Measurements from ENCODE around the gene SPRTN. TPM values are rescaled to one million over a fixed set of nuclear protein-coding genes. Genes with fewer than 3 reads are reported as not detected.

SPRTN gene
- total and polyA plus RNA-seq, 2 donors (not counting 3 experiments of a cell fraction or from before 2014, with no cell fraction given): 15.4 to 16.1 TPM

DNA sequence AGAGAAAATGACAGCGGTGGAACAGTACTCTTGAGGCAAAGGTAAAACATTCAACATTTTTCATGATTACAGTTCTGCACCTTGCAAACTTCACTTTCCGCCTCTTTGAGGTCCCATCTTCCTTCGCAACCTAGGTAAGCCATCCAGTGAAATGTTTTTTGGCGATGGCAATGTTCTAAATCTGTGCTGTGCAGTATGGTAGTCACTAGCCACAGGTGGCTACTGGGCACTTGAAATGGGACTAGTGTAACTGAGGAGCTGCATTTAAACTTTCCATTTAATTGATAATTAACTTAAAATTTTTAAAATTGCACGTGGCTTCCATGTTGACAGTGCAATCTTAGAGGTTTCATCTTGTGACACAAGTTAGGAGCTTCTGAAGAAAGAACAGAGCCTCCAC, 13.4 kb upstream of the SPRTN start:
- no peak overlapping the region for H3K4me3 ChIP-seq (replicated peaks in 1 of 3; ENCODE audit: insufficient read depth in 1 of 3, low read depth in 1 of 3, low read length in 3 of 3)
- intact Hi-C loops (cut with micrococcal nuclease): loop anchor here (2.0 kb wide), 1 partner anchor 52 kb away; no protein-coding TSS in a partner anchor
- peaks cover 11% of the 10 kb centered on the region for H3K4me1 ChIP-seq (ENCODE audit: control insufficient read depth, extremely low read depth, insufficient read depth, low read length)
- H3K79me2 ChIP-seq (ENCODE audit: control insufficient read depth, insufficient read depth, low read length): no peaks in the 10 kb centered on the region
- H3K9ac ChIP-seq (replicated peaks; ENCODE audit: extremely low read depth, insufficient read depth, low read length): no peak overlapping the region
- H2AFZ ChIP-seq (ENCODE audit: low read depth, low read length): no peak overlapping the region
- dilution Hi-C loops (cut with MboI; ENCODE audit: extremely low pct_ligation_motif_present, low sequenced_read_pairs): no loop called here
- H3K9me1 ChIP-seq (replicated peaks; ENCODE audit: control insufficient read depth, extremely low read depth, insufficient read depth, low read length): no peaks in the 10 kb centered on the region
- H3K4me2 ChIP-seq (ENCODE audit: insufficient read depth, low read length): no peak overlapping the region
- H3K27ac ChIP-seq (ENCODE audit: insufficient read depth, low read depth, low read length): no peak overlapping the region
- FAIRE-seq (no peak), DNase-seq (ENCODE audit: low read depth, low spot score) (no peak)
- CTCF ChIA-PET: interaction anchor here (1.0 to 2.2 kb wide), 4 partner anchors 9 to 13 kb away, joined by 4 to 8 read pairs (median 6); partner anchors contain the start of gene EXOC8
- no peaks in the 10 kb centered on the region for H3K27me3 ChIP-seq (ENCODE audit: control insufficient read depth in 2 of 2, insufficient read depth in 2 of 2, low read length in 2 of 2)
- TF ChIP-seq, protein P1, sequence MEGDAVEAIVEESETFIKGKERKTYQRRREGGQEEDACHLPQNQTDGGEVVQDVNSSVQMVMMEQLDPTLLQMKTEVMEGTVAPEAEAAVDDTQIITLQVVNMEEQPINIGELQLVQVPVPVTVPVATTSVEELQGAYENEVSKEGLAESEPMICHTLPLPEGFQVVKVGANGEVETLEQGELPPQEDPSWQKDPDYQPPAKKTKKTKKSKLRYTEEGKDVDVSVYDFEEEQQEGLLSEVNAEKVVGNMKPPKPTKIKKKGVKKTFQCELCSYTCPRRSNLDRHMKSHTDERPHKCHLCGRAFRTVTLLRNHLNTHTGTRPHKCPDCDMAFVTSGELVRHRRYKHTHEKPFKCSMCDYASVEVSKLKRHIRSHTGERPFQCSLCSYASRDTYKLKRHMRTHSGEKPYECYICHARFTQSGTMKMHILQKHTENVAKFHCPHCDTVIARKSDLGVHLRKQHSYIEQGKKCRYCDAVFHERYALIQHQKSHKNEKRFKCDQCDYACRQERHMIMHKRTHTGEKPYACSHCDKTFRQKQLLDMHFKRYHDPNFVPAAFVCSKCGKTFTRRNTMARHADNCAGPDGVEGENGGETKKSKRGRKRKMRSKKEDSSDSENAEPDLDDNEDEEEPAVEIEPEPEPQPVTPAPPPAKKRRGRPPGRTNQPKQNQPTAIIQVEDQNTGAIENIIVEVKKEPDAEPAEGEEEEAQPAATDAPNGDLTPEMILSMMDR (IDR thresholded peaks at IDR 0.05; ENCODE audit: extremely low read depth in 1 of 2, insufficient read depth in 1 of 2, low read depth in 1 of 2, low read length in 2 of 2): no peak
- TF ChIP-seq GATA2 (IDR thresholded peaks at IDR 0.05; ENCODE audit: insufficient read depth, insufficient read length, low read depth, low read length) (no peak), FOS (IDR thresholded peaks at IDR 0.05; ENCODE audit: borderline replicate concordance, insufficient read depth, low read length) (no peak)
- no peaks in the 10 kb centered on the region for H3K36me3 ChIP-seq (ENCODE audit: control insufficient read depth in 2 of 2, extremely low read depth in 1 of 2, insufficient read depth in 2 of 2, low read length in 2 of 2)
- H3K9me3 ChIP-seq (replicated peaks; ENCODE audit: control insufficient read depth, insufficient read depth, low read length): no peaks in the 10 kb centered on the region
- BruUV-seq (replicated peaks): no TSS peak
- no peaks in the 10 kb centered on the region for H4K20me1 ChIP-seq (replicated peaks; ENCODE audit: control insufficient read depth, extremely low read depth, insufficient read depth, low read length)
- POLR2A ChIA-PET: no interaction called here

GRCh38 chr1:231326248-231326647, 11.8 kb upstream of the SPRTN start:
- Histone ChIP-seq H3K9me1 (replicated peaks; ENCODE audit: control insufficient read depth, extremely low read depth, insufficient read depth, low read length) (no peaks in the 10 kb centered on the region), H3K9ac (replicated peaks; ENCODE audit: extremely low read depth, insufficient read depth, low read length) (no peak overlapping the region), H4K20me1 (replicated peaks; ENCODE audit: control insufficient read depth, extremely low read depth, insufficient read depth, low read length) (no peaks in the 10 kb centered on the region), H2AFZ (ENCODE audit: low read depth, low read length) (no peak overlapping the region), H3K9me3 (replicated peaks; ENCODE audit: control insufficient read depth, insufficient read depth, low read length) (no peaks in the 10 kb centered on the region), H3K79me2 (ENCODE audit: control insufficient read depth, insufficient read depth, low read length) (peaks cover under 1% of the 10 kb centered on the region), H3K27me3 (ENCODE audit: control insufficient read depth in 2 of 2, insufficient read depth in 2 of 2, low read length in 2 of 2) (no peaks in the 10 kb centered on the region), H3K4me3 (replicated peaks in 1 of 3; ENCODE audit: insufficient read depth in 1 of 3, low read depth in 1 of 3, low read length in 3 of 3) (no peak overlapping the region), H3K4me1 (ENCODE audit: control insufficient read depth, extremely low read depth, insufficient read depth, low read length) (peaks cover 11% of the 10 kb centered on the region), H3K27ac (ENCODE audit: insufficient read depth, low read depth, low read length) (no peak overlapping the region), H3K36me3 (ENCODE audit: control insufficient read depth in 2 of 2, extremely low read depth in 1 of 2, insufficient read depth in 2 of 2, low read length in 2 of 2) (no peaks in the 10 kb centered on the region), H3K4me2 (ENCODE audit: insufficient read depth, low read length) (no peak overlapping the region)
- dilution Hi-C loops (cut with MboI; ENCODE audit: extremely low pct_ligation_motif_present, low sequenced_read_pairs): no loop called here
- intact Hi-C loops (cut with micrococcal nuclease): no loop called here
- FAIRE-seq: peak; percentile 24
- TF ChIP-seq GATA2 (IDR thresholded peaks at IDR 0.05; ENCODE audit: insufficient read depth, insufficient read length, low read depth, low read length) (no peak), POLR2AphosphoS5 (IDR thresholded peaks at IDR 0.05; ENCODE audit: insufficient read depth, low read depth, low read length) (no peak), EZH2 (IDR thresholded peaks at IDR 0.05; ENCODE audit: borderline replicate concordance, low read depth, low read length, severe bottlenecking) (no peak), POLR2A (IDR thresholded peaks at IDR 0.05; ENCODE audit: low read depth, low read length) (no peak), MYC (IDR thresholded peaks at IDR 0.05; ENCODE audit: low read depth, low read length) (no peak), FOS (IDR thresholded peaks at IDR 0.05; ENCODE audit: borderline replicate concordance, insufficient read depth, low read length) (no peak), MAX (IDR thresholded peaks at IDR 0.05; ENCODE audit: insufficient read depth, insufficient read length) (no peak), JUN (IDR thresholded peaks at IDR 0.05; ENCODE audit: borderline replicate concordance, insufficient read depth, insufficient read length, low read depth) (no peak)
- TF ChIP-seq, protein P1 (IDR thresholded peaks at IDR 0.05; ENCODE audit: extremely low read depth in 1 of 2, insufficient read depth in 1 of 2, low read depth in 1 of 2, low read length in 2 of 2): no peak
- ChIA-PET POLR2A (no interaction called here), CTCF (interaction anchor here (2.2 kb wide), 1 partner anchor 11 kb away, joined by 8 read pairs; no protein-coding TSS in a partner anchor)
- no TSS peak for BruUV-seq (replicated peaks)
- DNase-seq (ENCODE audit: low read depth, low spot score): peak; percentile 5
